Osteoblast (primary cell): Measurements from ENCODE around the gene FTH1. TPM values are rescaled to one million over a fixed set of nuclear protein-coding genes. Genes with fewer than 3 reads are reported as not detected.

Experiments
- DNase-seq: peaks from one replicate; pipeline ENCODE4 v3.0.0; 2011; ENCODE audit warnings: low spot score, mixed read lengths; ENCODE audit not compliant: insufficient read length; ENCODE audit errors: missing footprints
- H2AFZ ChIP-seq: 2 replicates; pipeline ENCODE4 v1.6.0; 2011; ENCODE audit warnings: mild to moderate bottlenecking, low read length
- H3K27ac ChIP-seq: 2 replicates; pipeline ENCODE4 v1.5.1; 2011; ENCODE audit warnings: mild to moderate bottlenecking, low read depth, low read length, moderate library complexity
- H3K27me3 ChIP-seq: 2 replicates; pipeline ENCODE4 v1.6.0; 2012; ENCODE audit warnings: mild to moderate bottlenecking, control low read depth, inconsistent platforms, low read length, moderate library complexity; ENCODE audit not compliant: insufficient read depth
- H3K36me3 ChIP-seq: 2 replicates; pipeline ENCODE4 v1.5.1; 2011; ENCODE audit warnings: mild to moderate bottlenecking, low read length, control low read depth, moderate library complexity; ENCODE audit not compliant: insufficient read depth
- H3K4me1 ChIP-seq: 2 replicates; pipeline ENCODE4 v1.5.1; 2011; ENCODE audit warnings: mild to moderate bottlenecking, low read length, control low read depth, moderate library complexity; ENCODE audit not compliant: insufficient read depth
- H3K4me2 ChIP-seq: 2 replicates; pipeline ENCODE4 v1.6.0; 2011; ENCODE audit warnings: mild to moderate bottlenecking, low read length; ENCODE audit not compliant: insufficient read depth
- H3K4me3 ChIP-seq: fragments of 200-600 bp; sonication (generic); 3 replicates; pipeline ENCODE4 v1.5.1; 2012; ENCODE audit warnings: mild to moderate bottlenecking, low read length, inconsistent platforms; ENCODE audit not compliant: insufficient read depth
- H3K79me2 ChIP-seq: 2 replicates; pipeline ENCODE4 v1.6.0; 2012; ENCODE audit warnings: mild to moderate bottlenecking, low read length, control low read depth, inconsistent platforms; ENCODE audit not compliant: insufficient read depth
- H3K9me3 ChIP-seq: 2 replicates; pipeline ENCODE4 v1.5.1; 2011; ENCODE audit warnings: low read depth, low read length, control low read depth
- H4K20me1 ChIP-seq: 2 replicates; pipeline ENCODE4 v1.6.0; 2012; ENCODE audit warnings: mild to moderate bottlenecking, low read length, control low read depth; ENCODE audit not compliant: insufficient read depth
- CTCF ChIP-seq: IDR thresholded peaks from 2 replicates; pipeline ENCODE4 v1.5.1; 2011; ENCODE audit warnings: mild to moderate bottlenecking, low read depth, low read length, moderate library complexity; ENCODE audit errors: extremely low read depth
- total RNA-seq: library from RNA; depleted of rRNA; stranded (reverse); fragments of >200 nt; gene quantifications from 2 replicates; pipeline ENCODE4 v1.2.3, GENCODE V29; 2012

Gene FTH1
- total RNA-seq, 1 donor: 1,507 TPM

- Histone ChIP-seq H4K20me1 (peaks cover 5% of the 10 kb centered on the region), H3K36me3 (no peaks in the 10 kb centered on the region), H3K27ac (peak overlapping the region; percentile 98), H3K27me3 (no peaks in the 10 kb centered on the region), H2AFZ (peak overlapping the region; percentile 49), H3K4me1 (peaks cover 61% of the 10 kb centered on the region), H3K4me2 (peak overlapping the region; percentile 70), H3K4me3 (peak overlapping the region; percentile 6), H3K9me3 (no peaks in the 10 kb centered on the region), H3K79me2 (peaks cover 22% of the 10 kb centered on the region)
- peak; percentile 97 for DNase-seq
- no peak for TF ChIP-seq CTCF
Measured at GRCh38 chr11:61971248-61972111, 4.0 kb upstream of the FTH1 start.

GRCh38 chr11:61969838-61970662, 2.6 kb upstream of the FTH1 start:
- Histone ChIP-seq H3K36me3 (peaks cover 7% of the 10 kb centered on the region), H3K9me3 (no peaks in the 10 kb centered on the region), H2AFZ (no peak overlapping the region), H3K4me3 (no peak overlapping the region), H3K4me2 (peak overlapping the region; percentile 70), H3K4me1 (peaks cover 57% of the 10 kb centered on the region), H3K27me3 (no peaks in the 10 kb centered on the region), H3K27ac (peak overlapping the region; percentile 98), H3K79me2 (peaks cover 34% of the 10 kb centered on the region), H4K20me1 (peaks cover 20% of the 10 kb centered on the region)
- TF ChIP-seq CTCF: no peak
- peak; percentile 96 for DNase-seq

- H3K79me2 ChIP-seq: peaks cover 39% of the 10 kb centered on the region
- H3K4me1 ChIP-seq: peaks cover 62% of the 10 kb centered on the region
- no peak for DNase-seq
- H3K27ac ChIP-seq: peak overlapping the region; percentile 98
- H3K4me2 ChIP-seq: peak overlapping the region; percentile 12
- no peaks in the 10 kb centered on the region for H3K27me3 ChIP-seq
- H4K20me1 ChIP-seq: peaks cover 26% of the 10 kb centered on the region
- no peak for TF ChIP-seq CTCF
- no peak overlapping the region for H3K4me3 ChIP-seq
- H2AFZ ChIP-seq: no peak overlapping the region
- peaks cover 14% of the 10 kb centered on the region for H3K36me3 ChIP-seq
- no peaks in the 10 kb centered on the region for H3K9me3 ChIP-seq
Measured at GRCh38 chr11:61969391-61969758, 1.9 kb upstream of the FTH1 start.
